NCI-H1436 (cell line): ENCODE data around the gene CDH8.
"Not testable (repeated sequence)": the region's sequence is repeated elsewhere in the genome, so short reads cannot be mapped to it uniquely, and the experiment has no call there.

Experiments
- DNase-seq: peaks from one replicate; lab custom pipeline; 2025; lab: John Stamatoyannopoulos, UW

The CDH8 gene

GRCh38 chr16:61780161-61780560 is 256.1 kb downstream of the CDH8 start:
- no peak for DNase-seq

- DNase-seq, result no peak
These were observed 265.9 kb downstream of the CDH8 start for GRCh38 chr16:61770301-61770700.

GRCh38 chr16:61763991-61764390 is 272.2 kb downstream of the CDH8 start:
- no peak for DNase-seq

- no peak for DNase-seq
These were observed 273.2 kb downstream of the CDH8 start for GRCh38 chr16:61763013-61763412.

GRCh38 chr16:61730997-61731396 is 305.2 kb downstream of the CDH8 start:
- DNase-seq, result no peak

GRCh38 chr16:61726701-61727100 is 309.5 kb downstream of the CDH8 start:
- DNase-seq, result no peak

GRCh38 chr16:61726125-61726524 is 310.1 kb downstream of the CDH8 start:
- DNase-seq, result no peak

- DNase-seq, result no peak
These were observed 314.7 kb downstream of the CDH8 start for GRCh38 chr16:61721544-61721943.

- no peak for DNase-seq
These were observed 320.8 kb downstream of the CDH8 start for GRCh38 chr16:61715393-61715792.

GRCh38 chr16:61713787-61714186 is 322.5 kb downstream of the CDH8 start:
- no peak for DNase-seq

- DNase-seq, result not testable (repeated sequence)
These were observed 336.6 kb downstream of the CDH8 start for GRCh38 chr16:61699640-61700039.

GRCh38 chr16:61684541-61684940 is 351.7 kb downstream of the CDH8 start:
- DNase-seq, result no peak

GRCh38 chr16:61681673-61682072 is 354.6 kb downstream of the CDH8 start:
- no peak for DNase-seq

- no peak for DNase-seq
These were observed 355.1 kb downstream of the CDH8 start for GRCh38 chr16:61681124-61681523.

- no peak for DNase-seq
These were observed 358.1 kb downstream of the CDH8 start for GRCh38 chr16:61678182-61678581.

- no peak for DNase-seq
These were observed 358.5 kb downstream of the CDH8 start for GRCh38 chr16:61677776-61678175.

GRCh38 chr16:61676740-61677139 is 359.5 kb downstream of the CDH8 start:
- DNase-seq, result no peak

GRCh38 chr16:61671161-61671560 is 365.1 kb downstream of the CDH8 start:
- DNase-seq, result no peak

- no peak for DNase-seq
These were observed 370.7 kb downstream of the CDH8 start for GRCh38 chr16:61665512-61665911.

GRCh38 chr16:61659936-61660335 is 376.3 kb downstream of the CDH8 start:
- no peak for DNase-seq

- no peak for DNase-seq
These were observed 381.3 kb downstream of the CDH8 start for GRCh38 chr16:61654962-61655361.

- DNase-seq, result no peak
These were observed 382.7 kb downstream of the CDH8 start for GRCh38 chr16:61653544-61653943.

GRCh38 chr16:61645561-61645960 is 390.7 kb downstream of the CDH8 start:
- no peak for DNase-seq

- DNase-seq, result no peak
These were observed 391.5 kb downstream of the CDH8 start for GRCh38 chr16:61644736-61645135.

GRCh38 chr16:61617219-61617783 is 418.9 kb downstream of the CDH8 start:
- no peak for DNase-seq
